NCI-H2227 treated with DMSO at 0.1 percent for 48 hours (cell line): Measurements from ENCODE around the gene CDH15.

Source experiments
- DNase-seq: peaks from one replicate; lab custom pipeline; 2025; lab: John Stamatoyannopoulos, UW

Gene CDH15

GRCh38 chr16:89199241-89200123, 27.9 kb downstream of the CDH15 start:
- no peak for DNase-seq

DNA sequence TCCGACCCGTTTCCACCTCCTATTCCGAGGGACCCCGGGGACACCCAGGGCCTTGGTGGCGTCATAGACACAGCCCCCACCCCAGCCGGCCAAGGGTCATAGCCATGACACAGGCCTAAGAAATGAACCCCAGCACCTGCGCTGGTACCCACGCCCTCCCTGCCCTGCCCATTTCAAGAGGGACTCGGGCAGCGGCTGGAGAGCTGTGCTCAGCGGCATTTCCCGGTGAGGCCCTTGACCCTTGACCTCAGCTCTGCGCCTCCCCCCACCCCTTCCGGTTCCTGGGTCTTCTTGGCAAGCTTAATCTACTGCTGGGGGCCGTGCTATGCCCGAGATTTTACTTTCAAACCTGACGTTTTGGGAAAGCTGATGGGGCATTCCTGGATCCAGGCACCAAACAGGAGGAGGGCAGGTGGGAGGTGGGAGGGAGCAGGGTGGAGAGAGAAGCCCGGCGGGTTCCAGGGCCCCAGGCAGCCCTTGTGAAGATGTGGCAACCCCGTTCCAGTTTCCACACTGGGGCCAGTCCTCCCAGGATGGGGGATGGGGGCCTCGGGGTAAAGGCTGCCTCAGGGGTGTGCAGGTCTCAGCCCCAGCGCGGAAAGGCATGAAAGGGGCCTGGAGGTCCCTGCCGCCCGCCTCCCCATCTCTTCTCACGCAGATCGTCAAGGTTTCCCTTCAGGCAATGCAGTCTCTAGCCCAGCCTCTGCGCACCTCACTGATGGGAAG, 28.7 kb downstream of the CDH15 start, which contains the start of gene SLC22A31:
TSS of gene SLC22A31 (minus strand) at position 414 of the 726 bp plus-strand sequence. CDS start at position 378, 36 bp downstream.
- DNase-seq, result no peak

- no peak for DNase-seq
Observed at GRCh38 chr16:89200850-89201411, 29.4 kb downstream of the CDH15 start.

GRCh38 chr16:89201439-89202377, 30.2 kb downstream of the CDH15 start:
- DNase-seq, result peak; percentile 82

DNA sequence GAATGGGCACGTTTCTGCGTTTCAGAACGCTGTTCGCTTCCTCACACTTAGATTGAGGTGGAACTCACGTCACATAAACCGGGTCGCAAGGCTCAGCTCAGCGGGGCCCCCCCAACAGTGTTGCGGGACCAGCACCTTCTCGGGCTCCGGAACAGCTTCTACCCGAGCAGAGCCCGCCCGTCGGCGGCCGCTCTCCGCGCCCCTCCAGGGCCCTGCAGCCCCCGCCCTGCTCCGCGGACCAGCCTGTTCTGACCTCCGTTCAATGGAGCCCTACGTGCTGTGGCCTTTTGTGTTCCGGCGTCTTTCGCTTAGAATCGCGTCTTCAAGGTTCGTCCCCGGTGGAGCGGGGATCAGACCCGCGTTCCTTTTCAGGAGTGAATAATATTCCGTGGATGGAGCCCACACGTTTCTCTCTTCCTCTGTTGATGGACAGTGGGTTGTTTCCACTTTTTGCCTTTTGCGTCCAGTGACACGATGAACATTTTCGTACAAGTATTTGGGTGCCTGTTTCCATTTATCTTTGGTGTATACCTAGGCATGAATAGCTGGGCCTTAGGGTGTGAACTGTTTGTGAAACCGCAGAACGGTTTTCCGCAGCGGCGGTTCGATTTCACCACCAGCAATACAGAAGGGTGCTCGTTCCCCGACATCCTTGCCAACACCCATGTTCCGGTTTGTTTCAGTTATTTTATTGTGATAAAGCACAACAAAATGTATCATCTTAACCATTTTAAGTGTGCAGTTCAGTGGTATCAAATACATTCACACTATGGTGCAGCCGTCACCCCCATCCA, 31.1 kb downstream of the CDH15 start:
- DNase-seq, result no peak

- DNase-seq, result no peak
Observed at GRCh38 chr16:89207993-89208392, 36.4 kb downstream of the CDH15 start.

- no peak for DNase-seq
Observed at GRCh38 chr16:89209522-89210044, 38.0 kb downstream of the CDH15 start.

DNA sequence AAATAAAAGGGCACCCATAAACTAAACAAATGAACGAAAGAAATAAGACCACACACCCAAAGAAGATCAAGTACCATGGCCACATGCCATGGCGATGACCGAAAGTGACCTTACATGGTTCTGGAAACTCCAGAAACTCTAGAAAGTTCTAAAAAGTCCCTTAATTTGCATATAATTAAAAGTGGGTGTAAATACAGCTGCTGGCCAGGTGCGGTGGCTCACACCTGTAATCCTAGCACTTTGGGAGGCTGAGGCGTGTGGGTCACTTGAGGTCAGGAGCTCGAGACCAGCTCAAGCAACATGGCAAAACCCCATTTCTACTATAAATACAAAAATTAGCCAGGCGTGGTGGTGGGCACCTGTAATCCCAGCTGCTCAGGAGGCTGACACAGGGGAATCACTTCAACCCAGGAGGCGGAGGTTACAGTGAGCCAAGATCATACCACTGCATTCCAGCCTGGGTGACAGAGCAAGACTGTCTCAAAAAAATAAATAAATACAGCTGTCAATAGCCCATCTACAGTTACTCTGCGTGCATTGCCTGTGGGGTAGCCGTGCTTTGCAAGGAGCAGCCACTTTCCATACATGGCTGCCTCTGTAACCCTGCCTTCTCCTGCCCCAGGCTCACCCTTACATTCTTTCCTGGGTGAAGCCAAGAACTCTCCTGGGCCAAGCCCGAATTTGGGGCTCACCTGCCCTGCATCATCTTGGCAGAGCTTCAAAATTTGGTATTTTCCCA, 38.8 kb downstream of the CDH15 start:
- no peak for DNase-seq

DNA sequence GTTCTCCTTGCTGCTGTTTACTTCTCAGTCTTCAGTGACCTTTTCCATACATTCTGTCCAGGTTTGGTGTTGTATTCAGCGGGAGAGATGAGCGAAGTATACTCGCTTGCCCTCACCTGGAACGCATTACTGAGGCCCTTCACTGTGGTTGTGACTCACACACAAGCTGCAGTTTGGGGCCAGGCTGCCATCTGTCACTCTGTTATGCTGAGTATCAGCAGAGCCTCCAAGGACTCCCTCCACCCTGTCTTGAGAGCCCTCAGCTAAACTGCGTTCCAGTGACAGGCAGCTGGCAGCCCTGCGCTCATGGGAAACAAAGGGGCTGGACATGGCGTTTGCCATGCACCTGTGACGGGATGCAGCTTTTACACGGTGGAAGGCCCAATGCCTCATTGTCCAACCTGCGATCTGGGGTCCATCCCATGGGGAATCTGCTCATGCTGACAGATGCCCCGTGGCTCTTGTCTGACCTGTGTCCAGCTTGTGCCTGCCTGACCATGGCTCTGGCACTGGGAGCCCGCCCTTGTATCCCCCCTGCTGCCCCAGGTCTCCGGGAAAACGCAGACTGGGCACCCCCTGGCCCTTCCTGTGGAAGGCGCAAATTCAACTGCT, 39.5 kb downstream of the CDH15 start:
- DNase-seq, result no peak

DNA sequence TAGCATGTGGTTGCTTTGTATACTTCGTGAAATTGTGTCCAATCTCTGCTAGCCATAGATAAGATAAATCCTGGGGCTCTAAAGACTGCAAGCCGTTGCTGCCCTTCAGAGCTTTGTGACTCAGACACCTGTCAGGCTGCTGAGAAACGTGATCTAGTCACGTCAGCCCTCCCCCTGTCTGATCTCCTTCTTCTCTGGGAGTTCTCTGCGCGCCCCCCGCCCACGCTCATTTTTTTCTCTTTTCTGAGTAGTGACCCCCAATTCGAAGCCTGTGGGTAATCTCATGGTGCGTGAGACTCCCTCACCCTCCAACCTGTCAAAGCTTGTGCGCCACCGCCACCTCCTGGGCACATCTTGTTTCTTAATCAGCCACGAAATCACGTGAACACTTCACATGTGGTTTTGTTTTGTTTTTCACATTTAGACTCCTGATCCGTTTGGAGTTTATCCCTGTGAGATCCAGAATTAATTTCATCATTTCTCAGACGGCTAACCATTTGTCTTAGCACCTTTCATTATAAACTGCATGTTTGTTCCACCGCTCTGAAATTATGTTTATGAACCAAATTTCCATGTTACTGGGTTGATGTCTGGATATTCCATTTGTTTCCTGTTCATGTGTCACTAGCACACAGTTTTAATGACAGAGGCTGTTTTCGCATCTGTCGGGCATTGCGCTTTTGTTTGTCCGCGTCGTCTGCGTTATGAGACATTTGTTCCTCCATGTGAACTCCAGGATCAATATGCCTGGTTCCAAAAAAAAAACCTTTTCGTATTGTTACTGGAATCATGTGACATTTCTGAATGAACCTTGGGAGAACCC, 45.0 kb downstream of the CDH15 start:
- peak; percentile 49 for DNase-seq

GRCh38 chr16:89217138-89217387, 45.5 kb downstream of the CDH15 start:
- no peak for DNase-seq

- DNase-seq, result peak; percentile 40
Observed at GRCh38 chr16:89217388-89218191, 46.0 kb downstream of the CDH15 start, which contains the start of gene ZNF778. Gene ZNF778, plus strand, starts transcription at chr16:89217703. Its CDS starts 3,425 bp downstream, at chr16:89221128.

GRCh38 chr16:89219365-89219764, 47.8 kb downstream of the CDH15 start:
- no peak for DNase-seq

DNA sequence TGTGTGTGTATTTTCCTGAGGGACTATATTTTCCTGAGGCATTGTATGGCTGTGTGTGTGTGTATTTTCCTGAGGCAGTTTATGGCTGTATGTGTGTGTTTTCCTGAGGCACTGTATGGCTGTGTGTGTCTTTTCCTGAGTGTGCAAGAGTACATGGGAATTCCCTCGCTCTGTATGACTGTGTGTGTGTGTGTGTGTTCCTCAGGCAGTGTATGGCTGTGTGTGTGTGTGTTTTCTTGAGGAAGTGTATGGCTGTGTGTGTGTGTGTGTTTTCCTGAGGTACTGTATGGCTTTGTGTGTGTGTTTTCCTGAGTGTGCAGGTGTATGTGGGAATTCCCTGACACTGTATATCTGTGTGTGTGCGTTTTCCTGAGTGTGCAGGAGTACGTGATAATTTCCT, 50.1 kb downstream of the CDH15 start:
- no peak for DNase-seq

GRCh38 chr16:89222931-89223330, 51.4 kb downstream of the CDH15 start:
- no peak for DNase-seq

DNA sequence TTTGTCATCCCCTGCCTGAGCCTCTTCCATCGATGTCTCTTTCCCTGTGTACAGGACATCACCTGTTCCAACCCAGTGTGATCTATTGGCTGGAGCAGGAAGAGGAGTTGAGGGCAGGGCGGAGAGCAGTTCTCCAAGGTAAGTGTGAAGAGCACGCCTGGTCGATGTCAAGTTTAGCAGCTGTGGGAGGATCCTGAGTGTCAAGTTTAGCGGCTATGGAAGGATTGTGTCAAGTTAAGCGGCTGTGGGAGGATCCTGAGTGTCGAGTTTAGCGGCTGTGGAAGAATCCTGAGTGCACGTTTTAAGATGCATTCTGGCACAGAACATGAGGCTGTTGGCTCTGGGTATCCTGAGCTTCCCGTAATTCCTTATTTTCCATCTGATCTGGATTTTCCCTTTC, 53.1 kb downstream of the CDH15 start:
- no peak for DNase-seq

DNA sequence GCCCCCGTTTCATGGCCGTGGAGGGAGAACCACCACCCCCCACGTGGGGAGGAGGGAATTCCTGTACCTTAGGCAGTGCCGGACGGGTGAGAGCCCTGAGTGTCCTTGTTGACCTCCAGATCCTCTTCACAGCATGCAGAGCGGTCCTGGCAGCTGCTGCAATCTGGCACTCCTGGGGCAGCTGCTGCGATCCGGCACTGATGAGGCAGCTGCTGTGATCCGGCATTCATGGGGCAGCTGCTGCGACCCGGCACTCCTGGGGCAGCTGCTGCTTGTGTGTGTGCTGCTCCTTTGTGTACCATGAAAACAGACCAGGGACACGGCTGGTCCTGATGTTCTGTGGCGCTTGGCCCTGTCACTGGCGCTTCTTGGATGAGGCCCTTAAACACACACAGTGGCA, 58.7 kb downstream of the CDH15 start:
- no peak for DNase-seq

DNA sequence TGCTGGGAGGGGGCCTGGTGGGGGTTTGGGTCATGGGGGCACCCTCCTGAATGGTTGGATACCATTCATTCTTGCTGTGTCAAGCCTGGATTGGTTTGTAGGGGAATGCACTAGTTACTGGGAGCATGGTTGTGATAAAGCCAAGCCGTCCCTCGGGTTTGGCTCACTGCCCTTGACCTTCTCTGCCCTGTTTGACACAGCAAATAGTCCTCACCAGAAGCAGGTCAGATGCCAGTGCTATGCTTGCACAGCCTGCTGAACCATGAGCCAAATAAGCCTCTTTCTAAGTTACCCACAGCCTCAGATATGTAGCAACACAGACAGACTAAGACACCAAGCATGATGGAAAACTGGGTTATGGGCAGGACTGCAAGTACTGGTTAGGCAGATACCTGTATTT, 60.6 kb downstream of the CDH15 start:
- DNase-seq, result no peak
